Calu3 (cell line): ENCODE measurements around the gene OR51A2. TPM values are rescaled to one million over a fixed set of nuclear protein-coding genes. Genes with fewer than 3 reads are reported as not detected.
"Not testable (repeated sequence)": the region's sequence is repeated elsewhere in the genome, so short reads cannot be mapped to it uniquely, and the experiment has no call there.

ENCODE experiments used
- Bru-seq: library from RNA; stranded (reverse); fragments of 400-500 nt; gene quantifications from one replicate; lab custom pipeline; 2021; lab: Mats Ljungman, UMichigan
- BruChase-seq, 2 experiments: library from RNA; stranded (reverse); fragments of 400-500 nt; gene quantifications; one replicate each; lab custom pipeline; 2021; lab: Mats Ljungman, UMichigan
- BruUV-seq: library from RNA; stranded (reverse); fragments of 400-500 nt; replicated peaks from 2 replicates; lab custom pipeline; 2021; lab: Mats Ljungman, UMichigan
- CTCF ChIA-PET: fragments of 300-600 bp; sonication (Branson Sonifier 250); formaldehyde crosslinking; loops from one replicate; lab custom pipeline; 2022; ENCODE audit warnings: antibody characterized with exemption; lab: Charles Lee
- DNase-seq: peaks from one replicate; pipeline ENCODE4 v3.0.0; 2022
- H3K27ac Mint-ChIP-seq: one replicate; pipeline ENCODE4 v1.8.0; 2022; ENCODE audit warnings: mixed read lengths; ENCODE audit not compliant: unreplicated experiment
- H3K27me3 Mint-ChIP-seq: one replicate; pipeline ENCODE4 v1.8.0; 2022; ENCODE audit warnings: mixed read lengths; ENCODE audit not compliant: unreplicated experiment
- H3K36me3 Mint-ChIP-seq: one replicate; pipeline ENCODE4 v1.8.0; 2022; ENCODE audit warnings: mild to moderate bottlenecking, moderate library complexity, mixed read lengths; ENCODE audit not compliant: insufficient read depth, unreplicated experiment
- H3K4me1 Mint-ChIP-seq: one replicate; pipeline ENCODE4 v1.8.0; 2022; ENCODE audit warnings: mild to moderate bottlenecking, low read depth, mixed read lengths; ENCODE audit not compliant: unreplicated experiment
- H3K4me3 Mint-ChIP-seq: one replicate; pipeline ENCODE4 v1.8.0; 2022; ENCODE audit warnings: mild to moderate bottlenecking, low read depth, moderate library complexity, mixed read lengths; ENCODE audit not compliant: unreplicated experiment
- H3K9me3 Mint-ChIP-seq: one replicate; pipeline ENCODE4 v1.8.0; 2022; ENCODE audit warnings: low read depth, mixed read lengths; ENCODE audit not compliant: unreplicated experiment
- CTCF ChIP-seq: fragments of 200-600 bp; IDR thresholded peaks from one replicate; pipeline ENCODE4 v1.8.0; 2022; ENCODE audit warnings: antibody characterized with exemption; ENCODE audit not compliant: unreplicated experiment
- intact Hi-C: fragments of 100-400 bp; cut with micrococcal nuclease; formaldehyde crosslinking; loops from one replicate; pipeline ENCODE4 v1.10.0; 2022; ENCODE audit not compliant: unreplicated experiment
- long read RNA-seq: library from polyadenylated mRNA; stranded (forward); transcript quantifications from one replicate; pipeline ENCODE4 v2.0.0, GENCODE V29; 2022
- total RNA-seq: library from RNA; stranded (reverse); gene quantifications from 2 replicates; pipeline ENCODE4 v1.2.3, GENCODE V29; 2022

OR51A2 gene
- not detected in 2 replicates for total RNA-seq
- Bru-seq, nascent RNA = not detected
- BruChase-seq, experiment 1, labeled RNA remaining after a 6-hour chase = not detected
- not detected for BruChase-seq, experiment 2, labeled RNA remaining after a 2-hour chase
- long read RNA-seq = 0 reads

GRCh38 chr11:4955613-4956012 is at the start of gene OR51A2:
TSS of gene OR51A2 (minus strand) at chr11:4955713. CDS start at chr11:4955713, 0 bp downstream.
- H3K27ac Mint-ChIP-seq, H3K4me1 Mint-ChIP-seq, H3K4me3 Mint-ChIP-seq, H3K36me3 Mint-ChIP-seq, BruUV-seq, DNase-seq, CTCF ChIA-PET, H3K9me3 Mint-ChIP-seq, H3K27me3 Mint-ChIP-seq: not testable (repeated sequence)
- intact Hi-C loops = loop anchor here (1.0 kb wide), 1 partner anchor 9 kb away; no protein-coding TSS in a partner anchor

GRCh38 chr11:5004424-5005274 is 49.1 kb upstream of the OR51A2 start:
- Mint-ChIP-seq H3K4me1 (no peaks in the 10 kb centered on the region), H3K27ac (no peak overlapping the region), H3K4me3 (no peak overlapping the region), H3K36me3 (no peaks in the 10 kb centered on the region), H3K27me3 (peaks cover 13% of the 10 kb centered on the region), H3K9me3 (no peaks in the 10 kb centered on the region)
- no TSS peak for BruUV-seq
- DNase-seq = peak; percentile 58
- peak; percentile 37 for TF ChIP-seq CTCF
- intact Hi-C loops = loop anchor here (1.0 to 10.0 kb wide), 4 partner anchors 180 to 817 kb away; partner anchors contain the start of genes OR51D1 and OR51F2
- CTCF ChIA-PET = no interaction called here

- intact Hi-C loops = no loop called here
- Mint-ChIP-seq H3K27ac (no peak within 1 kb of the TSS), H3K36me3 (no peaks in the 10 kb centered on the region), H3K9me3 (no peaks in the 10 kb centered on the region), H3K27me3 (no peaks in the 10 kb centered on the region), H3K4me3 (no peak within 1 kb of the TSS), H3K4me1 (no peaks in the 10 kb centered on the region)
- TF ChIP-seq CTCF = no peak
- CTCF ChIA-PET = no interaction called here
- no peak for DNase-seq
- BruUV-seq = no TSS peak
Measured at GRCh38 chr11:4994551-4994950, 39.0 kb upstream of the OR51A2 start, which contains the start of gene OR51L1. TSS of gene OR51L1 (plus strand) at chr11:4994851. CDS start at chr11:4998983, 4,132 bp downstream.

GRCh38 chr11:4991060-4991459 is 35.5 kb upstream of the OR51A2 start:
- Mint-ChIP-seq H3K4me3 (no peak overlapping the region), H3K27me3 (no peaks in the 10 kb centered on the region), H3K36me3 (no peaks in the 10 kb centered on the region), H3K4me1 (no peaks in the 10 kb centered on the region), H3K9me3 (no peaks in the 10 kb centered on the region), H3K27ac (no peak overlapping the region)
- intact Hi-C loops = no loop called here
- no TSS peak for BruUV-seq
- DNase-seq = no peak
- TF ChIP-seq CTCF = no peak
- CTCF ChIA-PET = no interaction called here
